HG02884 (cell line): ENCODE results near the gene BANP.
"Not testable (repeated sequence)": the region's sequence is repeated elsewhere in the genome, so short reads cannot be mapped to it uniquely, and the experiment has no call there.

Experiments used
- ATAC-seq: cut with Tn5 transposase; IDR thresholded peaks from one replicate; pipeline ENCODE4 v1.9.1; 2021; ENCODE audit warnings: mild to moderate bottlenecking, moderate library complexity; ENCODE audit not compliant: unreplicated experiment

Gene BANP

GRCh38 chr16:87990254-87990653 lies 39.0 kb downstream of the BANP start:
- not testable (repeated sequence) for ATAC-seq

- ATAC-seq = not testable (repeated sequence)
Measured at GRCh38 chr16:87992142-87992541, 40.9 kb downstream of the BANP start.

- ATAC-seq = no peak
Measured at GRCh38 chr16:87993901-87994300, 42.7 kb downstream of the BANP start.

GRCh38 chr16:87995644-87996043 lies 44.4 kb downstream of the BANP start:
- no peak for ATAC-seq

- ATAC-seq = no peak
Measured at GRCh38 chr16:87996962-87997880, 46.0 kb downstream of the BANP start.

- not testable (repeated sequence) for ATAC-seq
Measured at GRCh38 chr16:87998184-87998793, 47.1 kb downstream of the BANP start.

GRCh38 chr16:87998992-87999391 lies 47.8 kb downstream of the BANP start:
- ATAC-seq = not testable (repeated sequence)

- no peak for ATAC-seq
Measured at GRCh38 chr16:88002211-88002610, 51.0 kb downstream of the BANP start.

- no peak for ATAC-seq
Measured at GRCh38 chr16:88002749-88003148, 51.5 kb downstream of the BANP start.

- no peak for ATAC-seq
Measured at GRCh38 chr16:88003316-88003715, 52.1 kb downstream of the BANP start.

- no peak for ATAC-seq
Measured at GRCh38 chr16:88003736-88004135, 52.5 kb downstream of the BANP start.

GRCh38 chr16:88004391-88004790 lies 53.2 kb downstream of the BANP start:
- no peak for ATAC-seq

- no peak for ATAC-seq
Measured at GRCh38 chr16:88005181-88005581, 53.9 kb downstream of the BANP start.

GRCh38 chr16:88005968-88006367 lies 54.7 kb downstream of the BANP start:
- ATAC-seq = no peak

GRCh38 chr16:88007321-88007731 lies 56.1 kb downstream of the BANP start:
- ATAC-seq = no peak

- no peak for ATAC-seq
Measured at GRCh38 chr16:88008840-88009239, 57.6 kb downstream of the BANP start.

GRCh38 chr16:88009563-88010342 lies 58.5 kb downstream of the BANP start:
- ATAC-seq = no peak

GRCh38 chr16:88010343-88010967 lies 59.2 kb downstream of the BANP start:
- no peak for ATAC-seq

GRCh38 chr16:88010968-88011483 lies 59.8 kb downstream of the BANP start:
- no peak for ATAC-seq

- no peak for ATAC-seq
Measured at GRCh38 chr16:88012360-88012759, 61.1 kb downstream of the BANP start.
